H9 (cell line): ENCODE data around the gene KPTN. TPM values are rescaled to one million over a fixed set of nuclear protein-coding genes. Genes with fewer than 3 reads are reported as not detected.

ENCODE experiments used
- DNase-seq: peaks from one replicate; pipeline ENCODE4 v3.0.0-alpha.2; 2017
- H2AFZ ChIP-seq: one replicate; pipeline ENCODE4 v1.6.1; 2013; ENCODE audit warnings: mild to moderate bottlenecking, low read length, control low read depth, moderate library complexity
- H2AK5ac ChIP-seq: 2 replicates; pipeline ENCODE4 v1.6.1; 2013; ENCODE audit warnings: low read length, control low read depth, mixed read lengths; ENCODE audit not compliant: insufficient read length
- H2BK120ac ChIP-seq: one replicate; pipeline ENCODE4 v1.6.1; 2013; ENCODE audit warnings: low read depth, mild to moderate bottlenecking, low read length, control low read depth, inconsistent platforms; ENCODE audit not compliant: poor library complexity, severe bottlenecking
- H2BK12ac ChIP-seq: 2 replicates; pipeline ENCODE4 v1.6.1; 2013; ENCODE audit warnings: low read length, control low read depth, mixed read lengths, low read depth; ENCODE audit not compliant: insufficient read length
- H2BK15ac ChIP-seq: 2 replicates; pipeline ENCODE4 v1.6.1; 2013; ENCODE audit warnings: low read depth, low read length, control low read depth
- H2BK20ac ChIP-seq: one replicate; pipeline ENCODE4 v1.6.1; 2013; ENCODE audit warnings: low read depth, mild to moderate bottlenecking, low read length, control low read depth, inconsistent platforms; ENCODE audit not compliant: poor library complexity, severe bottlenecking
- H2BK5ac ChIP-seq: 2 replicates; pipeline ENCODE4 v1.6.1; 2013; ENCODE audit warnings: low read length, control low read depth, mixed read lengths; ENCODE audit not compliant: insufficient read length
- H3K14ac ChIP-seq: 2 replicates; pipeline ENCODE4 v1.6.1; 2013; ENCODE audit warnings: low read length, control low read depth; ENCODE audit not compliant: insufficient read depth
- H3K18ac ChIP-seq: 2 replicates; pipeline ENCODE4 v1.6.1; 2013; ENCODE audit warnings: low read depth, mild to moderate bottlenecking, mixed read lengths, low read length, control low read depth; ENCODE audit not compliant: insufficient read length
- H3K23ac ChIP-seq: 2 replicates; pipeline ENCODE4 v1.6.1; 2013; ENCODE audit warnings: low read length, control low read depth, mixed read lengths, low read depth; ENCODE audit not compliant: insufficient read length
- H3K23me2 ChIP-seq: 2 replicates; pipeline ENCODE4 v1.6.1; 2013; ENCODE audit warnings: low read depth, mild to moderate bottlenecking, mixed read lengths, low read length, control low read depth; ENCODE audit not compliant: insufficient read length, poor library complexity, severe bottlenecking
- H3K27ac ChIP-seq: 2 replicates; pipeline ENCODE4 v1.5.1; 2013; ENCODE audit warnings: low read length, control low read depth, mixed read lengths, low read depth; ENCODE audit not compliant: insufficient read length
- H3K27me3 ChIP-seq: 2 replicates; pipeline ENCODE4 v1.6.1; 2013; ENCODE audit warnings: low read length, control low read depth, inconsistent platforms; ENCODE audit not compliant: insufficient read depth
- H3K4ac ChIP-seq: 2 replicates; pipeline ENCODE4 v1.6.1; 2013; ENCODE audit warnings: low read depth, mild to moderate bottlenecking, control low read depth, inconsistent platforms, low read length, moderate library complexity
- H3K4me1 ChIP-seq: 2 replicates; pipeline ENCODE4 v1.6.1; 2013; ENCODE audit warnings: low read length, control low read depth, inconsistent platforms; ENCODE audit not compliant: insufficient read depth
- H3K4me2 ChIP-seq: 2 replicates; pipeline ENCODE4 v1.6.1; 2013; ENCODE audit warnings: low read length, control low read depth, mixed read lengths; ENCODE audit not compliant: insufficient read length, insufficient read depth
- H3K56ac ChIP-seq: 2 replicates; pipeline ENCODE4 v1.6.1; 2013; ENCODE audit warnings: low read depth, mild to moderate bottlenecking, mixed read lengths, low read length, control low read depth; ENCODE audit not compliant: insufficient read length
- H3K79me1 ChIP-seq: 2 replicates; pipeline ENCODE4 v1.6.1; 2013; ENCODE audit warnings: low read depth, mild to moderate bottlenecking, moderate library complexity, low read length, control low read depth, inconsistent platforms; ENCODE audit not compliant: insufficient read depth, poor library complexity, severe bottlenecking
- H3K79me2 ChIP-seq: 2 replicates; pipeline ENCODE4 v1.6.1; 2013; ENCODE audit warnings: low read length, control low read depth, inconsistent platforms; ENCODE audit not compliant: insufficient read depth
- H3K9ac ChIP-seq: 2 replicates; pipeline ENCODE4 v1.6.1; 2013; ENCODE audit warnings: low read length, control low read depth, mixed read lengths; ENCODE audit not compliant: insufficient read length; ENCODE audit errors: extremely low read depth
- H3K9me3 ChIP-seq: one replicate; pipeline ENCODE4 v1.6.1; 2013; ENCODE audit warnings: low read depth, low read length, inconsistent platforms; ENCODE audit not compliant: control insufficient read depth
- H3T11ph ChIP-seq: one replicate; pipeline ENCODE4 v1.6.1; 2013; ENCODE audit warnings: mild to moderate bottlenecking, low read length, control low read depth, inconsistent platforms
- H4K20me1 ChIP-seq: one replicate; pipeline ENCODE4 v1.6.1; 2013; ENCODE audit not compliant: control insufficient read depth, insufficient read length, insufficient read depth
- H4K5ac ChIP-seq: 2 replicates; pipeline ENCODE4 v1.6.1; 2013; ENCODE audit warnings: low read depth, mild to moderate bottlenecking, mixed read lengths, low read length, control low read depth; ENCODE audit not compliant: insufficient read length
- H4K8ac ChIP-seq: replicated peaks from 2 replicates; pipeline ENCODE4 v1.6.1; 2013; ENCODE audit warnings: low read length, control low read depth, mixed read lengths, low read depth; ENCODE audit not compliant: insufficient read length
- H4K91ac ChIP-seq: 2 replicates; pipeline ENCODE4 v1.6.1; 2013; ENCODE audit warnings: low read depth, mild to moderate bottlenecking, moderate library complexity, mixed read lengths, low read length, control low read depth; ENCODE audit not compliant: insufficient read length
- H3K27ac Mint-ChIP-seq, 3 experiments: 2 replicates in 2 of 3; 3 replicates in 1 of 3; pipeline ENCODE4 v1.8.0; 2020 to 2021; ENCODE audit warnings: mixed read lengths in 3 of 3, mild to moderate bottlenecking in 1 of 3, moderate library complexity in 1 of 3
- H3K27me3 Mint-ChIP-seq: 2 replicates; pipeline ENCODE4 v1.8.0; 2021; ENCODE audit warnings: low read depth, mild to moderate bottlenecking, moderate library complexity, mixed read lengths
- H3K36me3 Mint-ChIP-seq, 3 experiments: 2 replicates in 2 of 3; 3 replicates in 1 of 3; pipeline ENCODE4 v1.8.0; 2020 to 2021; ENCODE audit warnings: low read depth in 3 of 3, mixed read lengths in 3 of 3; ENCODE audit not compliant: insufficient read depth in 1 of 3
- H3K4me1 Mint-ChIP-seq, 2 experiments: 2 replicates each; pipeline ENCODE4 v1.8.0; 2020; ENCODE audit warnings: mixed read lengths in 2 of 2
- H3K4me3 Mint-ChIP-seq, 2 experiments: 2 replicates in 1 of 2; 3 replicates in 1 of 2; pipeline ENCODE4 v1.8.0; 2020 to 2021; ENCODE audit warnings: mild to moderate bottlenecking in 2 of 2, mixed read lengths in 2 of 2, moderate library complexity in 1 of 2
- H3K9me3 Mint-ChIP-seq, 2 experiments: 2 replicates in 1 of 2; 3 replicates in 1 of 2; pipeline ENCODE4 v1.8.0; 2020; ENCODE audit warnings: mild to moderate bottlenecking in 2 of 2, mixed read lengths in 2 of 2, moderate library complexity in 1 of 2
- WGBS: extraction: QIAGEN DNeasy Blood & Tissue Kit; methylation state at CpG from one replicate; pipeline ENCODE4 v1.1.7; 2013; ENCODE audit warnings: missing lambda C conversion rate, low lambda C conversion rate, mixed read lengths; ENCODE audit not compliant: insufficient read length; ENCODE audit errors: extremely low coverage; 5-methylcytosine and 5-hydroxymethylcytosine counted together
- total RNA-seq: library from RNA; stranded (reverse); gene quantifications from 2 replicates; pipeline ENCODE4 v1.2.1, GENCODE V29; 2021
- TF ChIP-seq, protein P1 (sequence below): fragments of 200-600 bp; sonication (generic); conservative IDR thresholded peaks from 3 replicates; pipeline ENCODE4 v1.8.0; 2021; ENCODE audit warnings: antibody characterized with exemption, mild to moderate bottlenecking

KPTN gene
- total RNA-seq, 1 experiment from 2014 or later = 35.4 TPM

DNA sequence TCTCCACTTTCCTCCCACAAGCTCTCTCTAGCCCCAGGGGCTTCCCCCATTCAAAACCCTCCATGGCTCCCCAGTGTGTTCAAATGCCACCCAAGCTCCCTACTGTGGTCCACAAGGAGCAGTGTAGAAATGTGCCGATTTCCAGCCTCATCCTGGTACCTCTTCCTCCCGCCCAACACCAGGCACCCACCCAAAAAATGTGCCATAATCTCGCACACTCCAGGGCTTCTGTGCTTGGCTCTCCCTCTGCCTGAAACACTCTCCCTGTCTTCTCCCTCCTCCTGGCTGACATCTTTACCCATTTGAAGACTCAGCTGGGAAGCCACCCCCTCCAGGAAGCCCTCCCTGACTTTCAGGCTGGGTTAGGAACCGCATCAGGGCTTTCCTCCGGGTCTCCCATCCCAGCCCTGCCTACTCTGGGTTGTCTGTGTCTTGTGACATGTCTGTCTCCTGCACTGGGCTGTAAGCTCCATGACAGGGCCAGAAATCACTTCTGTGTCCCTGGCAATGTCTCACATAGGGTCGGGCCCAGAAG, 48.1 kb downstream of the KPTN start:
- Histone ChIP-seq H3K18ac (no peak overlapping the region), H2BK15ac (no peak overlapping the region), H3K4me1 (no peaks in the 10 kb centered on the region), H2BK20ac (no peak overlapping the region), H4K5ac (no peak overlapping the region), H3K56ac (no peak overlapping the region), H2BK12ac (no peak overlapping the region), H3K27me3 (no peaks in the 10 kb centered on the region), H3K23me2 (no peaks in the 10 kb centered on the region), H3K4ac (no peak overlapping the region), H2AFZ (no peak overlapping the region), H4K91ac (no peak overlapping the region), H3K14ac (no peak overlapping the region), H4K20me1 (no peaks in the 10 kb centered on the region), H2AK5ac (no peak overlapping the region), H3K9me3 (no peaks in the 10 kb centered on the region), H4K8ac (no peak overlapping the region), H3K79me2 (no peaks in the 10 kb centered on the region), H3T11ph (no peak overlapping the region), H3K27ac (no peak overlapping the region), H3K9ac (no peak overlapping the region), H2BK120ac (no peak overlapping the region), H2BK5ac (no peak overlapping the region), H3K4me2 (no peak overlapping the region), H3K23ac (no peak overlapping the region), H3K79me1 (no peaks in the 10 kb centered on the region)
- Mint-ChIP-seq H3K36me3 (no peaks in the 10 kb centered on the region; a peak in 1 of 7 replicates), H3K27me3 (peaks cover 4% of the 10 kb centered on the region), H3K27ac (no peak overlapping the region; a peak in 1 of 7 replicates), H3K4me3 (no peak overlapping the region), H3K4me1 (peaks cover 5 to 13% of the 10 kb centered on the region in 2 experiments), H3K9me3 (no peaks in the 10 kb centered on the region; a peak in 1 of 5 replicates)
- WGBS = no CpG with 5 or more reads among the region's 6 CpGs
- DNase-seq = no peak
- TF ChIP-seq, protein P1, sequence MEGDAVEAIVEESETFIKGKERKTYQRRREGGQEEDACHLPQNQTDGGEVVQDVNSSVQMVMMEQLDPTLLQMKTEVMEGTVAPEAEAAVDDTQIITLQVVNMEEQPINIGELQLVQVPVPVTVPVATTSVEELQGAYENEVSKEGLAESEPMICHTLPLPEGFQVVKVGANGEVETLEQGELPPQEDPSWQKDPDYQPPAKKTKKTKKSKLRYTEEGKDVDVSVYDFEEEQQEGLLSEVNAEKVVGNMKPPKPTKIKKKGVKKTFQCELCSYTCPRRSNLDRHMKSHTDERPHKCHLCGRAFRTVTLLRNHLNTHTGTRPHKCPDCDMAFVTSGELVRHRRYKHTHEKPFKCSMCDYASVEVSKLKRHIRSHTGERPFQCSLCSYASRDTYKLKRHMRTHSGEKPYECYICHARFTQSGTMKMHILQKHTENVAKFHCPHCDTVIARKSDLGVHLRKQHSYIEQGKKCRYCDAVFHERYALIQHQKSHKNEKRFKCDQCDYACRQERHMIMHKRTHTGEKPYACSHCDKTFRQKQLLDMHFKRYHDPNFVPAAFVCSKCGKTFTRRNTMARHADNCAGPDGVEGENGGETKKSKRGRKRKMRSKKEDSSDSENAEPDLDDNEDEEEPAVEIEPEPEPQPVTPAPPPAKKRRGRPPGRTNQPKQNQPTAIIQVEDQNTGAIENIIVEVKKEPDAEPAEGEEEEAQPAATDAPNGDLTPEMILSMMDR = no peak
